ACC112 (cell line): ENCODE data around the gene PRAC1.
"Not testable (repeated sequence)": the region's sequence is repeated elsewhere in the genome, so short reads cannot be mapped to it uniquely, and the experiment has no call there.

Experiments used
- H2AFZ ChIP-seq: fragments of 200-600 bp; sonication (generic); one replicate; pipeline ENCODE4 v1.6.0; 2017; ENCODE audit warnings: antibody characterized with exemption, low read length; ENCODE audit not compliant: unreplicated experiment
- H3K27ac ChIP-seq: fragments of 200-600 bp; sonication (generic); 2 replicates; pipeline ENCODE4 v1.5.1; 2014; ENCODE audit warnings: low read depth, mild to moderate bottlenecking, antibody characterized with exemption, low read length, moderate library complexity
- H3K27me3 ChIP-seq: fragments of 200-600 bp; sonication (generic); 2 replicates; pipeline ENCODE4 v1.6.1; 2014; ENCODE audit warnings: mild to moderate bottlenecking, antibody characterized with exemption, low read length, moderate library complexity, mixed read lengths; ENCODE audit not compliant: insufficient read depth
- H3K36me3 ChIP-seq: fragments of 200-600 bp; sonication (generic); 2 replicates; pipeline ENCODE4 v1.6.1; 2016; ENCODE audit warnings: mild to moderate bottlenecking, antibody characterized with exemption, low read length, moderate library complexity, mixed read lengths; ENCODE audit not compliant: insufficient read depth
- H3K4me1 ChIP-seq: fragments of 200-600 bp; sonication (generic); one replicate; pipeline ENCODE4 v1.6.1; 2016; ENCODE audit warnings: low read length, mixed read lengths; ENCODE audit not compliant: insufficient read depth, unreplicated experiment, control insufficient read depth
- H3K4me3 ChIP-seq: fragments of 200-600 bp; sonication (generic); 2 replicates; pipeline ENCODE4 v1.5.1; 2014; ENCODE audit warnings: mild to moderate bottlenecking, low read depth, low read length
- H3K79me2 ChIP-seq: fragments of 200-600 bp; sonication (generic); one replicate; pipeline ENCODE4 v1.6.0; 2016; ENCODE audit warnings: low read length; ENCODE audit not compliant: control insufficient read depth, unreplicated experiment, insufficient read depth

Gene PRAC1

DNA sequence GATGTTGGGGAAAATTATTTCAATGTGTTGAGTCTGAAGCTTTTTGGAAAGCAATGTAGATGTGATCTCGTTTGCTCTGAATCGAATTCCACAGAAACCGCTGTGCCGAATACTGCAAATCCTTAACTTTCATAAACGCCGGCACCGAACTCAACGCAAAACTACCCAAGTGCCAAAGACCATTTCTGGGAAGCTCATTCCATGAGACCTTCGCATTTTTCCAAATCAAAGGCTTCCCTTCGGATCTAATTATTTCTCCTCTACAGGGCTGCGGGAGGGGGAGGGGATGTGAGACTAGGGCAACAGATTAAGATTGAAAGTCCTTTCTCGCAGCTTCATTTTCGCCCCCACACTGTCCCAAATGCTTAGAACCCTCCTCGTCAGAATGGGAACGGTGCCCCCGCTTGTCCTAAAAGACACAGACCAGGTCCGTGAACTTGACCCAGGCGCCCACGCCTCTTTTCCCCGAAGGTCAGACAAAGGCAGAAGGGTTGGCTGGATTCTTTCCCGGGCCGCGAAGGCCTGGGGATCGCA is 4.0 kb downstream of the PRAC1 start:
- H3K36me3 ChIP-seq = no peaks in the 10 kb centered on the region
- no peak overlapping the region for H3K27ac ChIP-seq
- H3K79me2 ChIP-seq = no peaks in the 10 kb centered on the region
- H3K4me1 ChIP-seq = no peaks in the 10 kb centered on the region
- H2AFZ ChIP-seq = no peak overlapping the region
- no peak overlapping the region for H3K4me3 ChIP-seq
- H3K27me3 ChIP-seq = peaks cover 96% of the 10 kb centered on the region

DNA sequence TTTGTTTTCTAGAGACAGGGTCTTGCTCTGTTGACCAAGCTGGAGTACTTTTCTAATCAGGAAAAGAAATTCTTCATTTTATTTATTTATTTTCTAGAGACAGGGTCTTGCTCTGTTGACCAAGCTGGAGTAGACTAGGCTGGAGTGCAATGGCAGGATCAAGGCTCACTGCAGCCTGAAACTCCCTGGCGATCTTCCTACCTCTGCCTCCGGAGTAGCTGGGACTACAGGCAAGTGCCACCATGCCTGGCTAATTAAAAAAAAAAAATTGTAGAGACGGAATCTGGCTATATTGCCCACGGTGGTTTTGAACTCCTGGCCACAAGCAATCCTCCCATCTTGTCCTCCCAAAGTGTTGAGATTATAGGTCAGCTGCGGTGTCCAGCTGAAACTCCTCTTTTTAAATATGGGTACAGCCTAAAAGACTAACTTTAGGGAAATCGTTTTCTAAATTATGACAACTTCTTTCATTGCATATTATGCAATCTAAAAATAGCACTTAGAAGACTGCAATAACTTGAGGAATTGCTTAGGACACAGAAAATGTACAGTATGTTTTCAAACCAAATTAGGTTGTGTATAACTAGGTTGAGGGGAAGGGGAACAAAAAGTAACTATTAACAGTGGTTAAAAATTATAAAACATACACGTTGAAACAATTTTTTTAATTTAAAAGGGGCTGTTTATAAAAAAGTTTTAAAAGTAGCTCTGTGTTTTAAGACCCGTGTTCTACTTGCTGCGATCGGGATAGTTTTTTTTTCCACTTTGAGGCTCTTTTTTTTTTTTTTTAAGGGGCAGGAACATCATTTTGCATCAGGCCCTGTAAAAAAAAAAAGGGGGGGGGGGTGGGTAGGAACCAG is 4.7 kb downstream of the PRAC1 start:
- no peak overlapping the region for H3K27ac ChIP-seq
- no peak overlapping the region for H2AFZ ChIP-seq
- no peaks in the 10 kb centered on the region for H3K36me3 ChIP-seq
- H3K79me2 ChIP-seq = no peaks in the 10 kb centered on the region
- H3K4me1 ChIP-seq = no peaks in the 10 kb centered on the region
- no peak overlapping the region for H3K4me3 ChIP-seq
- peaks cover 94% of the 10 kb centered on the region for H3K27me3 ChIP-seq

DNA sequence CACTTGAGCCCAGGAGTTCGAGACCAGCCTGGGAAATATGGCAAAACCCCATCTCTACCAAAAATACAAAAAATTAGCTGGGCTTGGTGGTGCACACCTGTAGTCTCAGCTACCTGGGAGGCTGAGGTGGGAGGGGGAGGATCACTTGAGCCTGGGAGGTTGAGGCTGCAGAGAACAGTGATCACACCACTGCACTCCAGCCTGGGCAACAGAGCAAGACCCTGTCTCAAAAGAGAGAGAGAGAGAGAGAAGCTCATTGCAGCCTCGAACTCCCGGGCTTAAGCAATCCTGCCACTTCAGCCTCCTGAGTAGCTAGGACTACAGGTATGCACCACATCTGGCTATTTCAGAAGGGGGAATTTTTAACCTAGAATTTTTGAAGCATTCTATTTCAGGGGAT is 5.8 kb downstream of the PRAC1 start:
- peaks cover 92% of the 10 kb centered on the region for H3K27me3 ChIP-seq
- not testable (repeated sequence) for H2AFZ ChIP-seq, H3K27ac ChIP-seq

DNA sequence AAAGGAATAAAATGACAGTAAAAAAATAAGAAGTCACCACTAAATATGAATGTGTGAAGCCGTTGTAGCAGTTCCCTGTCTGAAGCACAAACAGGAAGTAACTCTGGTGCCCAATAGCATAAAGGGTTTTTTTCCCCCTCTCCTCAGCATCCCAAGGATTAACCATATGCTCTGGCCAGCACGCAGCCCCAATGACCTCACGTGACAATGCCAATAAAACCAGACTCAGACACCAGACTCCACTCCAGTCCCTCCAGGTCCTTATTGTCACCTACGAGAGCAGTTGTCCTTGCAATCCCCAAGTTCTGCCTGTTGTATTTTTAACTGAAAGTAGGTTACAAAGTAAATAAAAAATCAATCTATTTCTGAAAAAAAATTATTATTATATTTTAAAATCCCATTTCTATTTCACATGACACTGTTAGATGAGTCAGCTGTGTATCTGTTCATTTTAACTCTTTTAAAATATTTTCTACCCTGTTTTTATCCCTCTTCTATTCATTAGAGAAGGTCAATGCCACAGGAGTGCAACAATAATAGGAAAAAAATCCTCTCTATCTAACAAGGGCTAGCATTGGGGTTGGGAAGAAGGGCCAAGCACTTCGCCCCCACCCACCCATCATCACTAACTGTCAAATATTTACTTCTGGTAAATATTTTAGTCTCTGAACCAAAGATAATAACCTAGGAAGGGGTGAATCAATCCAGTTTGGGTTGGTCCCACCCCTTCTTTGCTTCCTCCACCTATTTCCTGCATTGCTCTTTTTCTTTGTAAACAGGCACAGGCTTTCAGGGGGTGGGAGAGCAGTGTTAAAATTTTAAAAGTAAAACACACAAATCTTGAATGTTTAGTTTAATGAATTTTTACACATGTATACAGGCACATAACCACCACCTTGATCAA is 6.6 kb downstream of the PRAC1 start:
- Histone ChIP-seq H3K27me3 (peaks cover 92% of the 10 kb centered on the region), H3K79me2 (no peaks in the 10 kb centered on the region), H3K4me3 (no peak overlapping the region), H3K36me3 (no peaks in the 10 kb centered on the region), H3K4me1 (no peaks in the 10 kb centered on the region), H2AFZ (no peak overlapping the region), H3K27ac (no peak overlapping the region)

More for the DNA sequence above, 5.8 kb downstream of the PRAC1 start:
- not testable (repeated sequence) for H3K4me3 ChIP-seq, H3K79me2 ChIP-seq, H3K4me1 ChIP-seq, H3K36me3 ChIP-seq

DNA sequence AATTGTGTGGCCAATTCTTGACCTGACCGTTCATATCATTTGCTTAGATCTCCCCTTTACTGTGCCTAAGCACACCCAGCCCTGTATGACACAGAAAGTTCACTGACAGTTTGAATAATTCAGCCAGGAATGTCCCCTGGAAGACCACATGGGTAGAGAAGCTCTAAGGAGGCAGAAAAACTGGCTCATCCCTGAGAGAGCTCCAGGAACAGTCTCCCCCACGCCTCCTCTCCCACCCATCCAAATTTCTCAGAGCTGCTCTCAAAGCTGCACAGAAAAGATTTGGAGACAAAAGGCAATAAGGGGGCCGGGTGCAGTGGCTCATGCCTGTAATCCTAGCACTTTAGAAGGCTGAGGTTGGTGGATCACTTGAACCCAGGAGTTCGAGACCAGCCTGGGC is 11.2 kb downstream of the PRAC1 start:
- Histone ChIP-seq H3K4me3 (no peak overlapping the region), H3K4me1 (no peaks in the 10 kb centered on the region), H3K27me3 (peaks cover 90% of the 10 kb centered on the region), H3K36me3 (no peaks in the 10 kb centered on the region), H3K27ac (no peak overlapping the region), H2AFZ (no peak overlapping the region), H3K79me2 (no peaks in the 10 kb centered on the region)

DNA sequence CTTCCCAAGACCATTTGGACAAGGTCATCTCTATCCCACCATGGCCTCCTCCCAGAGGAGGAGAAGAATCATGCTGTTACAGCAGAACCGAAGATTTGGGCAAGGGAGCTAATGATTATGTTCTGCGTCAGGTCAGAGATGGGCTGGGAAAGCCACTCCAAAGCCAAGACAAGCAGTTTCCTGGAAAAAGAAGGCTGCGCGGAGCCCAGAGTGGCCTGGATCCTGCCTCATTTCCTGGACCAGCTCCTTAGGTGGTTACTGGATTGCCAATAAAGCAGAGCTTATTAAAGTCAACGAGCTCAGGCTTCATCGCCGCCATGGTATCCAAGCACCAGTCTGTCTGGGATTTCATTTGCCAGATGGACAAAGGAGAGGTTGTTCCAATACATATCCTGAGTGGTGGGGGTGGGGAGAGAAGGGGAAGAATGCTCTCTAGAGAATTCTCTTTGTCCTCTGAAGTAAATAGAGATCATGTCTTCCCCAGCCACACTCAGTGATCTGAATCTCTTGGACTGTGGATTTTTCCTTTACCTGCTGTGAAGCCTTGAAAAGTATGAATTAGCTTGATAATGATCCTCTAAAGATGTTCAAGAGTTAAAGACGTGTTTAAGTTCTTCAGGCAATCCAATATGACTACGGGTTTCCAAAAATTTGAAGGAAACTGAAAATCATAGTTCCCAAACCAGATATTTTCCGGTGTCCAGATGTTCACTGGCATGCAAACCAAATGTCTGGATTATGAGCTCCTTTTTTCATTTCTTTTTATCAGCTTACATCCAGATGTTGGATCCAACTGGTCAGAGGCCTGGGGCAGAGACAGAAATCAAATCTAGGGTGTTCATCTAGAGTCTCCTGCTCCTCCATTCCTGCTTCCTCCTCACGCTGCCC is 17.7 kb downstream of the PRAC1 start:
- Histone ChIP-seq H3K4me3 (no peak overlapping the region), H3K36me3 (no peaks in the 10 kb centered on the region), H3K79me2 (no peaks in the 10 kb centered on the region), H3K27me3 (peaks cover 91% of the 10 kb centered on the region), H3K4me1 (no peaks in the 10 kb centered on the region), H3K27ac (no peak overlapping the region), H2AFZ (no peak overlapping the region)

DNA sequence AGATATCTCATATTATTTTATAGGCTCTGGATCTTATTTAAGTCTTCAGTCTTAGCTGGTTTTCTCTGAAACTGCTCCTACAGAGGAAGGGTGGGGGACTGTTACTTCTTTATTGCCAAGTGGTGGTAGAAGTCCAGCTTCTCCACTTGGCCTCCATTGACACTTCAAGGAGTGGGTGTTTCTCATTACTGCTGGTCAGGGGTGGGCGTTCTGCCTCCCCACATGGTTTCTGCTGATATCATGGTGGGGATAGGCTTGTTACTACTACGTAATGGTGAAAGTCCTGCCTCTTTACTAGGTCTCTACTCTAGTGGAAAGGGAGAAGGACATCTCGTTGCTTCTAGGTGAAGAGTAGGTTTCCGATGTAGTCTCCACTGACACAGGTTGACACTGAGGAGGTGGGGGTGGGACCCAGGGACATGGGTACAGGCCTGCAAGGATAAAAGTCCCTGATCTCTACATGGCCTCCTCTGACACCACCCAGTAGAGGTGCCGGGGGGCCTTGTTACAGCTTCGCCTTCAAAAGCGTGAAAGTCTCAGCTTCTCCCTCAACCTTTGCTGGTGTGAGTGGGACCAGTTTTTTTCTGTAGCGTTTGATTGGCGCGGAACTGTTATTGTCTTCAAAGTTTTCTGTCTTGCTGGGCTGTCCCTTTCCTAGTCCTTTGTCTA is 20.3 kb downstream of the PRAC1 start:
- no peak overlapping the region for H3K27ac ChIP-seq
- no peaks in the 10 kb centered on the region for H3K79me2 ChIP-seq
- no peak overlapping the region for H3K4me3 ChIP-seq
- H3K4me1 ChIP-seq = no peaks in the 10 kb centered on the region
- no peaks in the 10 kb centered on the region for H3K36me3 ChIP-seq
- H2AFZ ChIP-seq = no peak overlapping the region
- H3K27me3 ChIP-seq = peaks cover 76% of the 10 kb centered on the region

DNA sequence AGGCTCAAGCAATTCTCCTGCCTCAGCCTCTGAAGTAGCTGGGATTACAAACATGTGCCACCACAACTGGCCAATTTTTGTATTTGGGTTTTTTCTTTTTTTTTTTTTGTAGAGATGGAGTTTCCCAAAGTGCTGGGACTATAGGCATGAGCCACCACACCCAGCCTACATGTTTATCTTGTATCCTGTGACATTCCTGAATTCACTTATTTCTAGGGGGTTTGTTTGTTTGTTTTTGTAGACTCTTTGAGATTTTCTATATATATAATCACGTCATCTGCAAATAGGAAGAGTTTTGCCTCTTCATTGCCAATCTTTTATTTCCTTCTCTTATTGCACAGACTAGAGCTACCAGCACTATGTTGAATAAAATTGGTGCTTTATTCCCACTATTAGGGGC is 29.1 kb downstream of the PRAC1 start:
- H3K27me3 ChIP-seq = peaks cover 42% of the 10 kb centered on the region
- H3K79me2 ChIP-seq = no peaks in the 10 kb centered on the region
- no peaks in the 10 kb centered on the region for H3K4me1 ChIP-seq
- no peak overlapping the region for H3K27ac ChIP-seq
- H3K36me3 ChIP-seq = no peaks in the 10 kb centered on the region
- no peak overlapping the region for H3K4me3 ChIP-seq
- H2AFZ ChIP-seq = no peak overlapping the region

DNA sequence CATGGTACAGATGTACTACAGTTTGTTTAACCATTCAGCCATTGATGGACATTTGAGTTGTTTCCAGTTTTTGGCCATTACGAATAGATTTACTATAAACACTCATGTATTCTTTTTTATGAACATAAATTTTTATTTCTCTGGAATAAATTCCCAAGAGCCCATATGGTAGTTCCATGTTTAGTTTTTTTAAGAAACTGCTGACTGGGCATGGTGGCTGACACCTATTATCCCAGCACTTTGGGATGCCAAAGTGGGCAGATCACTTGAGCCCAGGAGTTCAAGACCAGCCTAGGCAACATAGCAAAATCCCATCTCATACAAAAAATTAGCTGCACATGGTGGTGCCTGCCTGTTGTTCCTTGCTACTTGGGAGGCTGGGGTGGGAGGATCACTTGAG is 30.3 kb downstream of the PRAC1 start:
- no peak overlapping the region for H3K4me3 ChIP-seq
- H2AFZ ChIP-seq = no peak overlapping the region
- H3K36me3 ChIP-seq = no peaks in the 10 kb centered on the region
- H3K27ac ChIP-seq = no peak overlapping the region
- H3K4me1 ChIP-seq = no peaks in the 10 kb centered on the region
- H3K27me3 ChIP-seq = peaks cover 37% of the 10 kb centered on the region
- no peaks in the 10 kb centered on the region for H3K79me2 ChIP-seq

DNA sequence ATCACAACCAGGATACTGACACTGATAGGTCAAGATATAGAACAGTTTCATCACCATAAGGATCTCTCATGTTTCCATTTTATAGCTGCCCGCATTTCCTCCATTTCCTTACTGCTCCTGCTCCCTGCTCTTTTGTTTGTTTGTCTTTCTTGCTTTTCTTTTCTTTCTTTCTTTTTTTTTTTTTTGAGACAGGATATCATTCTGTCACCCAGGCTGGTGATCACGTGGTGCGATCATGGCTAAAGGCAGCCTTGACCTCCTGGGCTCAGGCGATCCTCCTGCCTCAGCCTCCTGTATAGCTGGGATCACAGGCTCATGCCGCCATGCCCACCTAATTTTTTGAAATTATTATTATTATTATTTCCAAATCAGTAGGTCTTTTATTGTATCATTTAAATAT is 31.7 kb downstream of the PRAC1 start:
- H3K4me3 ChIP-seq = no peak overlapping the region
- H3K27ac ChIP-seq = no peak overlapping the region
- H3K4me1 ChIP-seq = no peaks in the 10 kb centered on the region
- peaks cover 32% of the 10 kb centered on the region for H3K27me3 ChIP-seq
- H2AFZ ChIP-seq = no peak overlapping the region
- no peaks in the 10 kb centered on the region for H3K36me3 ChIP-seq
- H3K79me2 ChIP-seq = no peaks in the 10 kb centered on the region
